Ectodermal cell (in vitro differentiated cells): ENCODE measurements around the gene THSD4.

Source experiments
- H3K27ac ChIP-seq: 2 replicates; pipeline ENCODE4 v1.7.0; 2013; ENCODE audit warnings: mild to moderate bottlenecking, low read depth, low read length; ENCODE audit not compliant: insufficient read depth, poor library complexity, severe bottlenecking
- H3K27me3 ChIP-seq: 2 replicates; pipeline ENCODE4 v1.7.0; 2013; ENCODE audit warnings: mild to moderate bottlenecking, low read length; ENCODE audit not compliant: insufficient read depth, control insufficient read depth, poor library complexity, severe bottlenecking
- H3K36me3 ChIP-seq: one replicate; pipeline ENCODE4 v1.7.0; 2013; ENCODE audit warnings: low read length; ENCODE audit not compliant: control insufficient read depth, insufficient read depth
- H3K4me1 ChIP-seq: one replicate; pipeline ENCODE4 v1.7.0; 2013; ENCODE audit warnings: low read length; ENCODE audit not compliant: control insufficient read depth, insufficient read depth
- H3K4me3 ChIP-seq: 2 replicates; pipeline ENCODE4 v1.7.0; 2013; ENCODE audit warnings: low read depth, low read length, control low read depth; ENCODE audit not compliant: insufficient read depth
- H3K9me3 ChIP-seq: 2 replicates; pipeline ENCODE4 v1.7.0; 2013; ENCODE audit warnings: mild to moderate bottlenecking, low read length, moderate library complexity; ENCODE audit not compliant: control insufficient read depth
- WGBS, 2 experiments: methylation state at CpG; one replicate each; pipeline ENCODE4 v1.1.7; 2013; ENCODE audit warnings: missing lambda C conversion rate in 2 of 2; 5-methylcytosine and 5-hydroxymethylcytosine counted together

The THSD4 gene

DNA sequence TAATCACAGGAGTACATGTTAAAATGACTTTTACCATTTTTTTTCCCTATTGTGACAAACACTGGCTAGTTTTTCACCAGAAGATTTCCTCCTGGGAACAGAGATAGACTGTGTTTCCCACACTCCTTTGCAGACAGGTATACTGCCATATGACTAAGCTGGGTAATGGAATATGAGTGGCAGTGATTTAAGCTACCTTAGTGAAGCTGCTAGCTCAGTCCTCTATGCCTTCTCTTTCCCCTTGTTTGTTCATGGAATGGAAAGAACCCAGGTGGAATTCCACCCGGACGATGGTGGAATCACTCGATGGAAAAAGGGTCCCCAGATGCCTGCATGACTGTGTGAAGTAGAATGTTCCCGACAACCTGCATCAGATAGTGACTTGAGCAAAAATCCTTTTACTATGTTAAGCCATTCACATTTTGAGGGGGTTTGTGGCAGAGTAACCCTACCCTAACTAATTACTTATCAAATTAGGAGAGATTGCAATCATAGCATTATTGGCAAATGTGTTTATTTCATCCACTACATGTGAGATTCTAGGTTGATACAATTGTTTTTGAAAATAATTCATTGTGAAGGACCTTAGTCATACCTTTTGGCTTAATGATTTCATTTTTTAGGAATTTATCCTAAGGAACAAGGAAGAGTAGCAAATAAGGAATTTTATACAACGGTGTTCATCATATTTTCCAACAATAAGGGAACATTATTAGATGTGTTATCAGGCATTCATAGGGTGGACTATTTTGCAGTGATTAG lies 16.5 kb downstream of the THSD4 start:
- 94 to 96% methylated on average over 5 of the region's 5 CpGs for WGBS, 2 experiments
- Histone ChIP-seq H3K9me3 (no peaks in the 10 kb centered on the region), H3K27ac (no peak overlapping the region), H3K36me3 (no peaks in the 10 kb centered on the region), H3K4me3 (no peak overlapping the region), H3K4me1 (peaks cover 5% of the 10 kb centered on the region), H3K27me3 (no peaks in the 10 kb centered on the region)

- Histone ChIP-seq H3K4me1 (peaks cover 5% of the 10 kb centered on the region), H3K4me3 (no peak overlapping the region), H3K9me3 (no peaks in the 10 kb centered on the region), H3K36me3 (no peaks in the 10 kb centered on the region), H3K27ac (no peak overlapping the region), H3K27me3 (no peaks in the 10 kb centered on the region)
- WGBS, 2 experiments: 87 to 89% methylated on average over 12 of the region's 12 CpGs
Observed at GRCh38 chr15:71133747-71134472, 18.6 kb downstream of the THSD4 start.

DNA sequence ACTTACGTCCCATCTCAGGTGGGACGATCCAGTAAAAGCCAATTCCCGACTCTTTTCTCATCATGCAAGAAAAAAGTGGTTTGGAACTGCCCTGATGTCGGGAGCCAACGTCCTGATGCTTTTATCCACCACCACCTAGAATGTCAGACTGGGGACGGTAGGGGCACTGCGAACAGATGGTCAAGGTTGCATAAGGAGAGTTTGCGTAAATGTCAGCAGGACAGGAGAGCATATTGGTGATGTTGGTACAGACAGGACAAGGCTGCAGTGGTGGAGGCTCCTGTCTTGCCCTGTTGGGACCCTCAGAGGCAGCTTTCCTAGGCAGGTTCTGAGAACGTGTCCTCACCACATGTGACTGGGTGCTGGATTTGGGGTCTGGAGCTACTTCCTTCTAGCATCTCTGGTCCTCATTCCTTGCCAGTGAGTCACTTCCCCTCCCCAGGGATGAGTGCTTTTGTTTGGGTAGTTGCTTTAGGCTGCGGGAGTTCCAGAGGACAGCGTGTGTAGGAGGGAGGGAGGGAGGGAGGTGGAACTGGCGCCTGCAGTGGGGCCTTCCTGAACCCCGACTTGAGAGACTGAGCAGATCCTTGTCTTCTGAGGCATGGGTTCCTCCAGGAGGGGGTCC lies 21.0 kb downstream of the THSD4 start:
- no peaks in the 10 kb centered on the region for H3K9me3 ChIP-seq

GRCh38 chr15:71136793-71137518 lies 21.7 kb downstream of the THSD4 start:
- H3K36me3 ChIP-seq: no peaks in the 10 kb centered on the region
- H3K27me3 ChIP-seq: no peaks in the 10 kb centered on the region
- peaks cover 5% of the 10 kb centered on the region for H3K4me1 ChIP-seq
- H3K27ac ChIP-seq: no peak overlapping the region
- H3K9me3 ChIP-seq: no peaks in the 10 kb centered on the region
- WGBS, 2 experiments: 89 to 92% methylated on average over 11 of the region's 11 CpGs
- no peak overlapping the region for H3K4me3 ChIP-seq

More for the DNA sequence above, 21.0 kb downstream of the THSD4 start:
- Histone ChIP-seq H3K36me3 (no peaks in the 10 kb centered on the region), H3K27me3 (no peaks in the 10 kb centered on the region), H3K4me3 (no peak overlapping the region), H3K27ac (no peak overlapping the region), H3K4me1 (peaks cover 5% of the 10 kb centered on the region)
- WGBS, 2 experiments: 81 to 84% methylated on average over 13 of the region's 13 CpGs

GRCh38 chr15:71138473-71138872 lies 23.2 kb downstream of the THSD4 start:
- Histone ChIP-seq H3K36me3 (no peaks in the 10 kb centered on the region), H3K4me3 (no peak overlapping the region), H3K27me3 (no peaks in the 10 kb centered on the region), H3K4me1 (peaks cover 8% of the 10 kb centered on the region), H3K27ac (no peak overlapping the region), H3K9me3 (no peaks in the 10 kb centered on the region)
- 62 to 71% methylated on average over 1 of the region's 2 CpGs for WGBS, 2 experiments

- 93 to 100% methylated on average over 1 of the region's 1 CpG for WGBS, 2 experiments
- Histone ChIP-seq H3K27me3 (no peaks in the 10 kb centered on the region), H3K4me1 (peaks cover 16% of the 10 kb centered on the region), H3K36me3 (no peaks in the 10 kb centered on the region), H3K27ac (no peak overlapping the region), H3K9me3 (no peaks in the 10 kb centered on the region), H3K4me3 (no peak overlapping the region)
Observed at GRCh38 chr15:71139241-71139640, 24.0 kb downstream of the THSD4 start.

GRCh38 chr15:71141572-71141971 lies 26.3 kb downstream of the THSD4 start:
- Histone ChIP-seq H3K9me3 (no peaks in the 10 kb centered on the region), H3K36me3 (no peaks in the 10 kb centered on the region), H3K4me1 (peaks cover 15% of the 10 kb centered on the region), H3K27me3 (no peaks in the 10 kb centered on the region), H3K4me3 (no peak overlapping the region), H3K27ac (no peak overlapping the region)
- 93 to 95% methylated on average over 4 to 5 of the region's 5 CpGs for WGBS, 2 experiments

- no peaks in the 10 kb centered on the region for H3K36me3 ChIP-seq
- H3K27me3 ChIP-seq: no peaks in the 10 kb centered on the region
- H3K4me1 ChIP-seq: peaks cover 13% of the 10 kb centered on the region
- 90% methylated on average over 2 of the region's 3 CpGs; no CpG with 5 or more reads in 1 of the 2 experiments for WGBS, 2 experiments
- no peaks in the 10 kb centered on the region for H3K9me3 ChIP-seq
- no peak overlapping the region for H3K4me3 ChIP-seq
- H3K27ac ChIP-seq: no peak overlapping the region
Observed at GRCh38 chr15:71142780-71143179, 27.5 kb downstream of the THSD4 start.

- no peaks in the 10 kb centered on the region for H3K27me3 ChIP-seq
- no peak overlapping the region for H3K4me3 ChIP-seq
- H3K9me3 ChIP-seq: no peaks in the 10 kb centered on the region
- H3K4me1 ChIP-seq: peaks cover 13% of the 10 kb centered on the region
- H3K36me3 ChIP-seq: no peaks in the 10 kb centered on the region
- WGBS, 2 experiments: 75 to 80% methylated on average over 10 of the region's 10 CpGs
- no peak overlapping the region for H3K27ac ChIP-seq
Observed at GRCh38 chr15:71143373-71144310, 28.4 kb downstream of the THSD4 start.
